K562 (cell line): ENCODE results near the gene CRYZL1. TPM values are rescaled to one million over a fixed set of nuclear protein-coding genes. Genes with fewer than 3 reads are reported as not detected.

Experiments
- ATAC-seq: fragments of 200-7000 bp; cut with Tn5 transposase; 3 replicates; pipeline ENCODE4 v1.9.1; 2020; ENCODE audit warnings: moderate library complexity
- Bru-seq: library from RNA; stranded (reverse); fragments of 400-500 nt; gene quantifications from one replicate; lab custom pipeline; 2021; lab: Mats Ljungman, UMichigan
- BruChase-seq, 2 experiments: library from RNA; stranded (reverse); fragments of 400-500 nt; gene quantifications; one replicate each; lab custom pipeline; 2021; lab: Mats Ljungman, UMichigan
- BruUV-seq: library from RNA; stranded (reverse); fragments of 400-500 nt; replicated peaks from 2 replicates; lab custom pipeline; 2021; lab: Mats Ljungman, UMichigan
- CTCF ChIA-PET: fragments of 300-600 bp; formaldehyde crosslinking; extraction: SDS; loops from one replicate; lab custom pipeline; 2021; ENCODE audit warnings: low intra/inter-chr PET ratio; lab: Yijun Ruan, JAX
- POLR2A ChIA-PET: fragments of 300-600, 350-650 bp; sonication (Branson Sonifier 250); formaldehyde crosslinking; extraction: SDS; loops from one replicate; lab custom pipeline; 2021; ENCODE audit warnings: antibody characterized with exemption, inconsistent platforms; lab: Yijun Ruan, JAX
- DNase-seq, 4 experiments: peaks; one replicate each; pipeline versions ENCODE4 v3.0.0 to v3.0.0-alpha.2; 2011 to 2018; ENCODE audit warnings: low spot score in 3 of 4, mixed read lengths in 3 of 4; ENCODE audit errors: extremely low read depth in 1 of 4
- FAIRE-seq: peaks from 2 replicates; lab custom pipeline; 2011; peaks lifted over from hg19 to GRCh38; lab: Jason Lieb, UNC
- H2AFZ ChIP-seq: 2 replicates; pipeline ENCODE4 v1.6.0; 2011; ENCODE audit warnings: low read depth, low read length, control low read depth, inconsistent platforms
- H3K27ac ChIP-seq: fragments of 200-600 bp; 3 replicates; pipeline ENCODE4 v1.8.0; 2011; ENCODE audit warnings: low read depth, mild to moderate bottlenecking, control low read depth, inconsistent platforms, low read length, moderate library complexity, mixed read lengths; ENCODE audit errors: extremely low read depth
- H3K27me3 ChIP-seq, 2 experiments: fragments of 300-600 bp in 1 of 2; 2 replicates in 1 of 2; 3 replicates in 1 of 2; pipeline versions ENCODE4 v1.6.0 to v1.8.0; 2011; ENCODE audit warnings: inconsistent platforms in 2 of 2, low read length in 2 of 2, mild to moderate bottlenecking in 1 of 2, mixed read lengths in 1 of 2, moderate library complexity in 1 of 2; ENCODE audit not compliant: control insufficient read depth in 2 of 2, insufficient read depth in 2 of 2
- H3K36me3 ChIP-seq: fragments of 300-600 bp; 3 replicates; pipeline ENCODE4 v1.8.0; 2011; ENCODE audit warnings: mild to moderate bottlenecking, low read length, inconsistent platforms; ENCODE audit not compliant: control insufficient read depth, insufficient read depth
- H3K4me1 ChIP-seq, 2 experiments: fragments of 200-600 bp in 1 of 2; replicated peaks in 1 of 2; 2 replicates in 1 of 2; 3 replicates in 1 of 2; pipeline versions ENCODE4 v1.5.1 to v1.8.0; 2011; ENCODE audit warnings: inconsistent platforms in 2 of 2, low read length in 2 of 2, mild to moderate bottlenecking in 1 of 2, mixed read lengths in 1 of 2, moderate library complexity in 1 of 2; ENCODE audit not compliant: control insufficient read depth in 2 of 2, insufficient read depth in 2 of 2
- H3K4me2 ChIP-seq: 2 replicates; pipeline ENCODE4 v1.6.1; 2011; ENCODE audit warnings: low read length, control low read depth, inconsistent platforms, mixed read lengths; ENCODE audit not compliant: insufficient read depth
- H3K4me3 ChIP-seq: fragments of 200-600 bp; sonication (generic), shearing (Covaris generic); 2 replicates; pipeline ENCODE4 v1.5.1; 2016; ENCODE audit warnings: control low read depth, inconsistent platforms
- H3K79me2 ChIP-seq: fragments of 200-600 bp; 3 replicates; pipeline ENCODE4 v1.8.0; 2011; ENCODE audit warnings: low read length, inconsistent platforms; ENCODE audit not compliant: control insufficient read depth, insufficient read depth
- H3K9ac ChIP-seq, 2 experiments: 2 replicates each; pipeline versions ENCODE4 v1.6.0 to v1.6.1; 2011; ENCODE audit warnings: low read depth in 2 of 2, low read length in 2 of 2, control low read depth in 1 of 2, inconsistent platforms in 1 of 2, mild to moderate bottlenecking in 1 of 2, mixed read lengths in 1 of 2; ENCODE audit not compliant: insufficient read depth in 1 of 2
- H3K9me1 ChIP-seq: one replicate; pipeline ENCODE4 v1.6.0; 2011; ENCODE audit warnings: inconsistent platforms, mild to moderate bottlenecking, low read length, moderate library complexity; ENCODE audit not compliant: control insufficient read depth, insufficient read depth
- H3K9me3 ChIP-seq: replicated peaks from 2 replicates; pipeline ENCODE4 v1.5.1; 2011; ENCODE audit warnings: low read depth, low read length, inconsistent platforms; ENCODE audit not compliant: control insufficient read depth, insufficient read depth
- H4K20me1 ChIP-seq: replicated peaks from 2 replicates; pipeline ENCODE4 v1.6.1; 2011; ENCODE audit warnings: low read length, inconsistent platforms, mixed read lengths; ENCODE audit not compliant: control insufficient read depth, insufficient read depth
- TEAD2 ChIP-seq: fragments of 450-650 bp; IDR thresholded peaks from 2 replicates; pipeline ENCODE4 v1.6.1; 2016; ENCODE audit warnings: missing genetic modification characterization, control low read depth, missing compliant biosample characterization
- TRIM25 ChIP-seq: fragments of 450-650 bp; IDR thresholded peaks from 2 replicates; pipeline ENCODE4 v1.7.0; 2016; ENCODE audit warnings: borderline replicate concordance
- WGBS: fragments of 100-300 bp; shearing (Covaris generic); methylation state at CpG from one replicate; pipeline ENCODE4 v1.1.6; 2016; ENCODE audit warnings: low coverage, mixed read lengths; ENCODE audit not compliant: insufficient coverage; ENCODE audit errors: missing lambda C conversion rate; 5-methylcytosine and 5-hydroxymethylcytosine counted together
- in situ Hi-C: fragments of 300-500 bp; cut with MboI; formaldehyde crosslinking; loops from 4 replicates; pipeline ENCODE4 v1.15.0; 2018; ENCODE audit warnings: inconsistent platforms, mixed read lengths
- intact Hi-C: fragments of 100-400 bp; cut with micrococcal nuclease; formaldehyde crosslinking; loops from 2 replicates; pipeline ENCODE4 v1.14.2; 2022
- long read RNA-seq, 3 experiments: library from polyadenylated mRNA in 2 of 3; library from RNA in 1 of 3; unstranded in 2 of 3; stranded (forward) in 1 of 3; transcript quantifications; one replicate each; pipeline ENCODE4 v2.0.0, GENCODE V29; 2019 to 2022
- polyA minus RNA-seq, 3 experiments: library from RNA; depleted of rRNA, polyadenylated mRNA; stranded (reverse); fragments of >200 nt; gene quantifications; 2 replicates each; pipeline ENCODE4 v1.2.3, GENCODE V29; 2011
- polyA plus RNA-seq, 8 experiments: library from polyadenylated mRNA; depleted of rRNA in 4 of 8; stranded (reverse) in 5 of 8; unstranded in 3 of 8; fragments of >200 nt; fragmentation: Nextera tagmentation in 2 of 8; fragmentation: Illumina TruSeq in 1 of 8; extraction: Ambion mirVana in 2 of 8; extraction: Trizol in 1 of 8; gene quantifications; 2 replicates each; pipeline versions ENCODE4 v1.2.1 to v1.2.3, GENCODE V29; 2011 to 2014; ENCODE audit warnings: inconsistent platforms in 1 of 8, missing spikeins in 1 of 8
- total RNA-seq, 7 experiments: library from RNA; depleted of rRNA in 6 of 7; stranded (reverse); fragments of >200 nt in 6 of 7; fragmentation: Illumina TruSeq in 2 of 7; extraction: Trizol in 2 of 7; gene quantifications; 2 replicates each; pipeline versions ENCODE4 v1.2.1 to v1.2.3, GENCODE V29; 2011 to 2021; ENCODE audit warnings: low replicate concordance in 1 of 7
- TF ChIP-seq, protein P1 (sequence below), 2 experiments: fragments of 450-650 bp; IDR thresholded peaks; 2 replicates each; pipeline ENCODE4 v1.6.1; 2016; ENCODE audit warnings: mild to moderate bottlenecking in 2 of 2, borderline replicate concordance in 1 of 2, low read depth in 1 of 2, moderate library complexity in 1 of 2

CRYZL1 gene
- 70.4 and 160 TPM in 2 replicates for total RNA-seq (2011; cell fraction: chromatin; rRNA removed; ENCODE audit: low replicate concordance)
- total RNA-seq (2011; cell fraction: nucleolus; rRNA removed), result 39.9 and 42.9 TPM in 2 replicates
- 64.7 and 86.4 TPM in 2 replicates for total RNA-seq (2011; cell fraction: nucleoplasm; rRNA removed)
- 16.5 and 25.2 TPM in 2 replicates for total RNA-seq (2014; rRNA removed)
- 19.9 and 24.0 TPM in 2 replicates for total RNA-seq (2014; rRNA removed; fragmentation: Illumina TruSeq; extraction: Trizol)
- total RNA-seq (2015; rRNA removed; fragmentation: Illumina TruSeq; extraction: Trizol), result 20.8 and 22.4 TPM in 2 replicates
- 25.6 and 31.9 TPM in 2 replicates for total RNA-seq (2021)
- polyA plus RNA-seq (2011; rRNA removed), result 97.9 and 98.2 TPM in 2 replicates
- polyA plus RNA-seq (2011; cell fraction: cytosol; rRNA removed), result 13.0 and 30.9 TPM in 2 replicates
- 78.7 and 127 TPM in 2 replicates for polyA plus RNA-seq (2011; cell fraction: nucleus; rRNA removed)
- polyA plus RNA-seq (2012), result 34.8 and 44.0 TPM in 2 replicates
- polyA plus RNA-seq (2014; fragmentation: Illumina TruSeq; extraction: Trizol), result 32.5 and 39.2 TPM in 2 replicates
- polyA plus RNA-seq (2014; fragmentation: Nextera tagmentation; extraction: Ambion mirVana), result 10 to 100 TPM; 79.5 to 80.8 TPM
- 47.9 and 52.3 TPM in 2 replicates for polyA plus RNA-seq (2014; rRNA removed)
- 139 and 147 TPM in 2 replicates for polyA minus RNA-seq (2011; rRNA and poly(A)+ RNA removed)
- 18.0 and 22.2 TPM in 2 replicates for polyA minus RNA-seq (2011; cell fraction: cytosol; rRNA and poly(A)+ RNA removed)
- polyA minus RNA-seq (2011; cell fraction: nucleus; rRNA and poly(A)+ RNA removed), result 37.7 and 82.6 TPM in 2 replicates
- Bru-seq, nascent RNA, result percentile 84 among the genes with signal in this experiment
- percentile 85 among the genes with signal in this experiment for BruChase-seq, experiment 1, labeled RNA remaining after a 2-hour chase
- percentile 87 among the genes with signal in this experiment for BruChase-seq, experiment 2, labeled RNA remaining after a 6-hour chase
- long read RNA-seq, experiment 1, transcript CRYZL1-204 (13 exons, 1,617 nt), result major isoform, 35 of 68 reads
- long read RNA-seq, experiment 1, transcript CRYZL1-206 (6 exons, 627 nt), result minor isoform, 5 of 68 reads
- long read RNA-seq, experiment 1, partial matches to known transcripts, result 4 of 68 reads
- long read RNA-seq, experiment 1, other reads (novel, unspliced or antisense), result 20 of 68 reads
- long read RNA-seq, experiment 2, transcript CRYZL1-203 (13 exons, 1,482 nt), result major isoform, 5 of 22 reads
- long read RNA-seq, experiment 2, transcript CRYZL1-206 (6 exons, 627 nt), result major isoform, 5 of 22 reads
- long read RNA-seq, experiment 2, partial matches to known transcripts, result 3 of 22 reads
- long read RNA-seq, experiment 2, other reads (novel, unspliced or antisense), result 8 of 22 reads
- long read RNA-seq, experiment 3, transcript CRYZL1-203 (13 exons, 1,482 nt), result minor isoform, 5 of 26 reads
- long read RNA-seq, experiment 3, transcript CRYZL1-204 (13 exons, 1,617 nt), result major isoform, 13 of 26 reads
- long read RNA-seq, experiment 3, partial matches to known transcripts, result 1 of 26 reads
- long read RNA-seq, experiment 3, other reads (novel, unspliced or antisense), result 5 of 26 reads

GRCh38 chr21:33641352-33642026, at the start of gene CRYZL1:
CRYZL1 (minus strand) TSS chr21:33641741; CDS start chr21:33631551, 10,190 bp downstream.
- no peaks in the 10 kb centered on the region for H4K20me1 ChIP-seq
- H3K79me2 ChIP-seq, result peaks cover 26% of the 10 kb centered on the region
- H3K27me3 ChIP-seq, result peaks cover 4 to 10% of the 10 kb centered on the region in 2 experiments; a peak in 1 of 5 replicates
- ChIA-PET CTCF (no interaction called here), POLR2A (interaction anchor here (0.6 to 1.6 kb wide), 5 partner anchors 9 to 190 kb away, joined by 3 to 4 read pairs (median 3); no protein-coding TSS in a partner anchor)
- peak within 1 kb of the TSS; percentile 64 for H3K4me3 ChIP-seq
- H3K4me1 ChIP-seq, result peaks cover 5 to 12% of the 10 kb centered on the region in 2 experiments; a peak in 4 of 5 replicates
- H2AFZ ChIP-seq, result peak within 1 kb of the TSS; percentile 98
- in situ Hi-C loops, result no loop called here
- DNase-seq (peak; percentile 97 to 100 (median 98)), ATAC-seq (peak; percentile 92), FAIRE-seq (peak; percentile 98)
- intact Hi-C loops, result no loop called here
- H3K9ac ChIP-seq, result peak within 1 kb of the TSS; percentile 75 to 97
- H3K4me2 ChIP-seq, result peak within 1 kb of the TSS; percentile 93
- no TSS peak for BruUV-seq
- under 1% methylated on average over 38 of the region's 38 CpGs for WGBS
- H3K27ac ChIP-seq, result peak within 1 kb of the TSS; percentile 82
- no peaks in the 10 kb centered on the region for H3K9me1 ChIP-seq
- H3K36me3 ChIP-seq, result no peaks in the 10 kb centered on the region
- H3K9me3 ChIP-seq, result no peaks in the 10 kb centered on the region
- TF ChIP-seq TEAD2 (tag) (no peak), TRIM25 (no peak)
- TF ChIP-seq, protein P1, sequence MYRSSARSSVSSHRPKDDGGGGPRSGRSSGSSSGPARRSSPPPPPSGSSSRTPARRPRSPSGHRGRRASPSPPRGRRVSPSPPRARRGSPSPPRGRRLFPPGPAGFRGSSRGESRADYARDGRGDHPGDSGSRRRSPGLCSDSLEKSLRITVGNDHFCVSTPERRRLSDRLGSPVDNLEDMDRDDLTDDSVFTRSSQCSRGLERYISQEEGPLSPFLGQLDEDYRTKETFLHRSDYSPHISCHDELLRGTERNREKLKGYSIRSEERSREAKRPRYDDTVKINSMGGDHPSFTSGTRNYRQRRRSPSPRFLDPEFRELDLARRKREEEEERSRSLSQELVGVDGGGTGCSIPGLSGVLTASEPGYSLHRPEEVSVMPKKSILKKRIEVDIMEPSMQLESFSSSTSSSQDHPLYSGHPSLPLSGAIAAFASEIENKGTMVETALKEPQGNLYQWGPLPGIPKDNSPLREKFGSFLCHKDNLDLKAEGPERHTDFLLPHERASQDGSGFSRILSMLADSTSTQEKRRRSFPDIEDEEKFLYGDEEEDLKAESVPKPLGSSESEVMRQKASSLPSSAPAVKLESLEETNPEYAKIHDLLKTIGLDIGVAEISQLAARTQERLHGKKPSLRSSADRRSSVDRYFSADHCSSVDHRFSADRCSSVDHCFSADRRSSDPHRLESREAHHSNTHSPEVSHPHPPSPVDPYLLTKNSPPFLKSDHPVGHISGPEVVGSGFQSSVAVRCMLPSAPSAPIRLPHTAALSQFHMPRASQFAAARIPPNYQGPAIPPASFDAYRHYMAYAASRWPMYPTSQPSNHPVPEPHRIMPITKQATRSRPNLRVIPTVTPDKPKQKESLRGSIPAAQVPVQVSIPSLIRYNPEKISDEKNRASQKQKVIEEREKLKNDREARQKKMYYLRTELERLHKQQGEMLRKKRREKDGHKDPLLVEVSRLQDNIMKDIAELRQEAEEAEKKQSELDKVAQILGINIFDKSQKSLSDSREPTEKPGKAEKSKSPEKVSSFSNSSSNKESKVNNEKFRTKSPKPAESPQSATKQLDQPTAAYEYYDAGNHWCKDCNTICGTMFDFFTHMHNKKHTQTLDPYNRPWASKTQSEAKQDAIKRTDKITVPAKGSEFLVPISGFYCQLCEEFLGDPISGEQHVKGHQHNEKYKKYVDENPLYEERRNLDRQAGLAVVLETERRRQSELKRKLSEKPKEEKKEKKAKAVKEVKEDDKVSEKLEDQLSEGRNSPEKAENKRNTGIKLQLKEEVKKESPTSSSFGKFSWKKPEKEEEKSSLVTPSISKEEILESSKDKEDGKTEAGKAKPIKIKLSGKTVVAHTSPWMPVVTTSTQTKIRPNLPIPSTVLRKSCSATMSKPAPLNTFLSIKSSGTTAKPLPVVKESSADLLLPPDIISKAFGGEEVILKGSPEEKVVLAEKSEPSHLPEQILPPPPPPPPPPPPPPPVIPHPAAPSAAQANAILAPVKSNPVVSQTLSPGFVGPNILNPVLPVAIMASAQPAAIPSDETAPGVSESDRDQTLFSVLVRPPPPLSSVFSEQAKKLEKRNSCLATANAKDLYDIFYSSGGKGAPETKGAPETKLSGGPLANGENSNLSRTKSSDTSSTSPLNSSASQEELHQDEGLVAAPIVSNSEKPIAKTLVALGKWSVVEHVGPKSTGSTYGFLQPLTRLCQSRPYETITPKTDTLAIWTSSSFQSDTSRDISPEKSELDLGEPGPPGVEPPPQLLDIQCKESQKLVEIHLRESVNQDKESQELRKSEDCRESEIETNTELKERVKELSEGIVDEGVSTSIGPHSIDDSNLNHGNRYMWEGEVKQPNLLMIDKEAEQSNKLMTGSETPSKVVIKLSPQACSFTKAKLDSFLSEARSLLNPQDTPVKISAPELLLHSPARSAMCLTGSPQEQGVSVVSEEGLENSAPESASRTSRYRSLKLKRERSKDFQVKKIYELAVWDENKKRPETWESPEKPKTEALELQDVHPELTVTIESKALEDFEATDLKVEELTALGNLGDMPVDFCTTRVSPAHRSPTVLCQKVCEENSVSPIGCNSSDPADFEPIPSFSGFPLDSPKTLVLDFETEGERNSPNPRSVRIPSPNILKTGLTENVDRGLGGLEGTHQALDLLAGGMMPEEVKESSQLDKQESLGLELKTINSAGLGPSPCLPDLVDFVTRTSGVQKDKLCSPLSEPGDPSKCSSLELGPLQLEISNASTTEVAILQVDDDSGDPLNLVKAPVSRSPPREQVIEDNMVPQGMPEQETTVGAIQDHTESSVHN (IDR thresholded peaks at IDR 0.05; ENCODE audit: borderline replicate concordance in 1 of 2, low read depth in 1 of 2), result peak in 1 of 2 experiments; percentile 82; a peak in 2 of 4 replicates
